HEK293 (cell line): Measurements from ENCODE around the gene NABP1.

ENCODE experiments used
- CTCF ChIA-PET: fragments of 350-600 bp; formaldehyde crosslinking; extraction: SDS; loops from one replicate; lab custom pipeline; 2021; ENCODE audit warnings: antibody characterized with exemption; lab: Yijun Ruan, JAX
- POLR2A ChIA-PET: fragments of 300-600 bp; formaldehyde crosslinking; extraction: SDS; loops from one replicate; lab custom pipeline; 2020; ENCODE audit warnings: antibody characterized with exemption, inconsistent platforms; lab: Yijun Ruan, JAX
- H3K27ac ChIP-seq: fragments of 200-500 bp; sonication (Bioruptor generic); 2 replicates; pipeline ENCODE4 v1.5.1; 2014; ENCODE audit warnings: low read depth, low read length, control low read depth, inconsistent platforms; ENCODE audit errors: extremely low read depth
- H3K36me3 ChIP-seq, 2 experiments: fragments of 200-500 bp in 1 of 2; sonication (Bioruptor generic) in 1 of 2; 1 replicate in 1 of 2; 2 replicates in 1 of 2; pipeline ENCODE4 v1.5.1; 2014 to 2017; ENCODE audit warnings: inconsistent platforms in 2 of 2, low read length in 2 of 2; ENCODE audit not compliant: control insufficient read depth in 2 of 2, insufficient read depth in 1 of 2
- H3K4me1 ChIP-seq: fragments of 200-500 bp; sonication (Bioruptor generic); 2 replicates; pipeline ENCODE4 v1.5.1; 2014; ENCODE audit warnings: mild to moderate bottlenecking, low read length, inconsistent platforms; ENCODE audit not compliant: control insufficient read depth, insufficient read depth
- H3K4me3 ChIP-seq: 2 replicates; pipeline ENCODE4 v1.5.1; 2011; ENCODE audit warnings: low read depth, mild to moderate bottlenecking, control low read depth, low read length, moderate library complexity
- H3K9me3 ChIP-seq: fragments of 200-500 bp; sonication (Bioruptor generic); 2 replicates; pipeline ENCODE4 v1.5.1; 2014; ENCODE audit warnings: low read depth, low read length, inconsistent platforms; ENCODE audit not compliant: control insufficient read depth, insufficient read depth
- HOXD13 ChIP-seq: sonication (generic); formaldehyde crosslinking; IDR thresholded peaks from 2 replicates; pipeline ENCODE4 v1.8.0; 2022; ENCODE audit warnings: missing genetic modification reagents, borderline replicate concordance
- KLF9 ChIP-seq: fragments of 450-650 bp; formaldehyde crosslinking; IDR thresholded peaks from 2 replicates; pipeline ENCODE4 v1.5.1; 2016; ENCODE audit warnings: missing biosample characterization, missing genetic modification characterization, low read depth
- ZBTB7A ChIP-seq: fragments of 450-650 bp; formaldehyde crosslinking; IDR thresholded peaks from 2 replicates; pipeline ENCODE4 v1.5.1; 2016; ENCODE audit warnings: low read depth, missing biosample characterization, missing genetic modification characterization
- ZEB2 ChIP-seq: fragments of 450-650 bp; formaldehyde crosslinking; IDR thresholded peaks from 2 replicates; pipeline ENCODE4 v1.5.1; 2016; ENCODE audit warnings: missing biosample characterization, missing genetic modification characterization
- ZFP37 ChIP-seq: fragments of 450-650 bp; formaldehyde crosslinking; IDR thresholded peaks from 2 replicates; pipeline ENCODE4 v1.5.1; 2016; ENCODE audit warnings: missing biosample characterization, missing genetic modification characterization
- ZFP41 ChIP-seq: fragments of 450-650 bp; formaldehyde crosslinking; IDR thresholded peaks from 2 replicates; pipeline ENCODE4 v1.5.1; 2016; ENCODE audit warnings: missing biosample characterization, missing genetic modification characterization, borderline replicate concordance
- ZIC2 ChIP-seq: fragments of 450-650 bp; formaldehyde crosslinking; IDR thresholded peaks from 2 replicates; pipeline ENCODE4 v1.5.1; 2016; ENCODE audit warnings: missing biosample characterization, missing genetic modification characterization
- ZNF114 ChIP-seq: fragments of 450-650 bp; formaldehyde crosslinking; IDR thresholded peaks from 2 replicates; pipeline ENCODE4 v1.5.0; 2017; ENCODE audit warnings: missing biosample characterization, missing genetic modification characterization
- ZNF16 ChIP-seq: fragments of 450-650 bp; formaldehyde crosslinking; IDR thresholded peaks from 2 replicates; pipeline ENCODE4 v1.5.1; 2016; ENCODE audit warnings: low read depth, missing biosample characterization, missing genetic modification characterization
- ZNF23 ChIP-seq: fragments of 450-650 bp; formaldehyde crosslinking; IDR thresholded peaks from 2 replicates; pipeline ENCODE4 v1.5.1; 2016; ENCODE audit warnings: missing biosample characterization, missing genetic modification characterization, borderline replicate concordance
- ZNF707 ChIP-seq: fragments of 450-650 bp; formaldehyde crosslinking; IDR thresholded peaks from 2 replicates; pipeline ENCODE4 v1.5.1; 2016; ENCODE audit warnings: missing biosample characterization, missing genetic modification characterization
- TF ChIP-seq, protein P1 (sequence below): fragments of 450-650 bp; formaldehyde crosslinking; IDR thresholded peaks from 2 replicates; pipeline ENCODE4 v1.5.0; 2017; ENCODE audit warnings: missing biosample characterization, missing genetic modification characterization, borderline replicate concordance
- TF ChIP-seq, protein P2 (sequence below): fragments of 450-650 bp; formaldehyde crosslinking; IDR thresholded peaks from 2 replicates; pipeline ENCODE4 v1.5.1; 2016; ENCODE audit warnings: missing biosample characterization, missing genetic modification characterization
- TF ChIP-seq, protein P3 (sequence below): fragments of 450-650 bp; formaldehyde crosslinking; IDR thresholded peaks from 2 replicates; pipeline ENCODE4 v1.5.1; 2017; ENCODE audit warnings: missing biosample characterization, missing genetic modification characterization
- TF ChIP-seq, protein P4 (sequence below): fragments of 450-650 bp; formaldehyde crosslinking; IDR thresholded peaks from 2 replicates; pipeline ENCODE4 v1.5.1; 2016; ENCODE audit warnings: missing biosample characterization, missing genetic modification characterization
- TF ChIP-seq, protein P5 (sequence below): fragments of 450-650 bp; formaldehyde crosslinking; IDR thresholded peaks from 2 replicates; pipeline ENCODE4; 2016; ENCODE audit warnings: missing biosample characterization, missing genetic modification characterization

The NABP1 gene

DNA sequence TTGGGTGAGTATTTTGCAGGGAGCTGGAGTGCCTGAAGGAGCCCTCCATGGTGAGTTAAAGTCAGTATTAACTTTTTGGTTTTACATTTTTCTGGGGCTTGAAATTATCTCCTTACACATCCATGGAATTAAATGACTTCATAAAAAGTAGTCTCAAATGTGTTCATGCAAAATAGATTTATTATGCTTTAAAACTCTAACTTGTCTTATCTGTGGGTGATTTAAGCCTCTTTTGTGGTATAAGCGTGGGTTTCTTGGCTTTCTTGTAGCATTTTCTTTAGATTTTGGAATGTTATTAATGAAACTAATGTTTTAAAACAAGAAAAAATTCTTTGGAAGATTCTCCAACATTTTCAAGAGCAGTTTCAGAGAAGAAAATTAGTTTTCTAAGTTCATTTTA lies 27.8 kb downstream of the NABP1 start:
- POLR2A ChIA-PET: no interaction called here
- no peak for TF ChIP-seq ZNF114 (tag by site-specific recombination)
- no peak for TF ChIP-seq KLF9 (tag by site-specific recombination)
- no peaks in the 10 kb centered on the region for H3K9me3 ChIP-seq
- H3K27ac ChIP-seq: no peak overlapping the region
- no peak overlapping the region for H3K4me3 ChIP-seq
- CTCF ChIA-PET: no interaction called here
- no peaks in the 10 kb centered on the region for H3K36me3 ChIP-seq
- H3K4me1 ChIP-seq: no peaks in the 10 kb centered on the region

DNA sequence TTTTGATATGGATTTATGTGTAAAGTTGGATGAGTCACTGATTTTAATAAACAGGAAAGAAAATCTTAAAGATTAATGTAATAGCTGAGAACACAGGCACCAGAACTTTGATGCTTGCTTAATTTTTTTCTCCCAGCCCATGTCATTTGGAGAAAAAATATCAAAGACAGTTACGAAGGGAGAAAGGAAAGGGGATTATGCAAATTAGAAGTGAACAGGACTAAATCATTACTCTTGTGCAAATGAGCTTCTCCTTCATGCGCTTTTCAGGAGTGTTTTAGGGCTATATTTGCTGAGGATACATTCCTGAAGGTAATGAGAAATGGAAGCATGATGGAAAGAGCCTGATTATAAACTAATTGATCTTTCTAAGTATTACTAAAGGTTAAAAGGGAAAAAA lies 28.9 kb downstream of the NABP1 start:
- POLR2A ChIA-PET: no interaction called here
- CTCF ChIA-PET: interaction anchor here (0.6 to 1.5 kb wide), 8 partner anchors 15 to 235 kb away, joined by 3 to 6 read pairs (median 3); no protein-coding TSS in a partner anchor
- Histone ChIP-seq H3K4me3 (no peak overlapping the region), H3K36me3 (no peaks in the 10 kb centered on the region), H3K27ac (no peak overlapping the region), H3K9me3 (no peaks in the 10 kb centered on the region), H3K4me1 (no peaks in the 10 kb centered on the region)
- TF ChIP-seq ZEB2 (tag by site-specific recombination) (no peak), ZFP37 (no peak), ZFP41 (tag by site-specific recombination) (no peak), ZNF16 (tag by site-specific recombination) (no peak), ZBTB7A (no peak), ZNF23 (tag by site-specific recombination) (no peak)
- TF ChIP-seq, protein P1, sequence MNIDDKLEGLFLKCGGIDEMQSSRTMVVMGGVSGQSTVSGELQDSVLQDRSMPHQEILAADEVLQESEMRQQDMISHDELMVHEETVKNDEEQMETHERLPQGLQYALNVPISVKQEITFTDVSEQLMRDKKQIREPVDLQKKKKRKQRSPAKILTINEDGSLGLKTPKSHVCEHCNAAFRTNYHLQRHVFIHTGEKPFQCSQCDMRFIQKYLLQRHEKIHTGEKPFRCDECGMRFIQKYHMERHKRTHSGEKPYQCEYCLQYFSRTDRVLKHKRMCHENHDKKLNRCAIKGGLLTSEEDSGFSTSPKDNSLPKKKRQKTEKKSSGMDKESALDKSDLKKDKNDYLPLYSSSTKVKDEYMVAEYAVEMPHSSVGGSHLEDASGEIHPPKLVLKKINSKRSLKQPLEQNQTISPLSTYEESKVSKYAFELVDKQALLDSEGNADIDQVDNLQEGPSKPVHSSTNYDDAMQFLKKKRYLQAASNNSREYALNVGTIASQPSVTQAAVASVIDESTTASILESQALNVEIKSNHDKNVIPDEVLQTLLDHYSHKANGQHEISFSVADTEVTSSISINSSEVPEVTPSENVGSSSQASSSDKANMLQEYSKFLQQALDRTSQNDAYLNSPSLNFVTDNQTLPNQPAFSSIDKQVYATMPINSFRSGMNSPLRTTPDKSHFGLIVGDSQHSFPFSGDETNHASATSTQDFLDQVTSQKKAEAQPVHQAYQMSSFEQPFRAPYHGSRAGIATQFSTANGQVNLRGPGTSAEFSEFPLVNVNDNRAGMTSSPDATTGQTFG (tag by site-specific recombination): no peak
- TF ChIP-seq, protein P2, sequence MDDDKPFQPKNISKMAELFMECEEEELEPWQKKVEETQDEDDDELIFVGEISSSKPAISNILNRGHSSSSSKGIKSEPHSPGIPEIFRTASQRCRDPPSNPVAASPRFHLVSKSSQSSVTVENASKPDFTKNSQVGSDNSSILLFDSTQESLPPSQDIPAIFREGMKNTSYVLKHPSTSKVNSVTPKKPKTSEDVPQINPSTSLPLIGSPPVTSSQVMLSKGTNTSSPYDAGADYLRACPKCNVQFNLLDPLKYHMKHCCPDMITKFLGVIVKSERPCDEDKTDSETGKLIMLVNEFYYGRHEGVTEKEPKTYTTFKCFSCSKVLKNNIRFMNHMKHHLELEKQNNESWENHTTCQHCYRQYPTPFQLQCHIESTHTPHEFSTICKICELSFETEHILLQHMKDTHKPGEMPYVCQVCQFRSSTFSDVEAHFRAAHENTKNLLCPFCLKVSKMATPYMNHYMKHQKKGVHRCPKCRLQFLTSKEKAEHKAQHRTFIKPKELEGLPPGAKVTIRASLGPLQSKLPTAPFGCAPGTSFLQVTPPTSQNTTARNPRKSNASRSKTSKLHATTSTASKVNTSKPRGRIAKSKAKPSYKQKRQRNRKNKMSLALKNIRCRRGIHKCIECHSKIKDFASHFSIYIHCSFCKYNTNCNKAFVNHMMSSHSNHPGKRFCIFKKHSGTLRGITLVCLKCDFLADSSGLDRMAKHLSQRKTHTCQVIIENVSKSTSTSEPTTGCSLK (tag by site-specific recombination): no peak
- TF ChIP-seq, protein P3, sequence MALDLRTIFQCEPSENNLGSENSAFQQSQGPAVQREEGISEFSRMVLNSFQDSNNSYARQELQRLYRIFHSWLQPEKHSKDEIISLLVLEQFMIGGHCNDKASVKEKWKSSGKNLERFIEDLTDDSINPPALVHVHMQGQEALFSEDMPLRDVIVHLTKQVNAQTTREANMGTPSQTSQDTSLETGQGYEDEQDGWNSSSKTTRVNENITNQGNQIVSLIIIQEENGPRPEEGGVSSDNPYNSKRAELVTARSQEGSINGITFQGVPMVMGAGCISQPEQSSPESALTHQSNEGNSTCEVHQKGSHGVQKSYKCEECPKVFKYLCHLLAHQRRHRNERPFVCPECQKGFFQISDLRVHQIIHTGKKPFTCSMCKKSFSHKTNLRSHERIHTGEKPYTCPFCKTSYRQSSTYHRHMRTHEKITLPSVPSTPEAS (tag by site-specific recombination): no peak
- TF ChIP-seq, protein P4, sequence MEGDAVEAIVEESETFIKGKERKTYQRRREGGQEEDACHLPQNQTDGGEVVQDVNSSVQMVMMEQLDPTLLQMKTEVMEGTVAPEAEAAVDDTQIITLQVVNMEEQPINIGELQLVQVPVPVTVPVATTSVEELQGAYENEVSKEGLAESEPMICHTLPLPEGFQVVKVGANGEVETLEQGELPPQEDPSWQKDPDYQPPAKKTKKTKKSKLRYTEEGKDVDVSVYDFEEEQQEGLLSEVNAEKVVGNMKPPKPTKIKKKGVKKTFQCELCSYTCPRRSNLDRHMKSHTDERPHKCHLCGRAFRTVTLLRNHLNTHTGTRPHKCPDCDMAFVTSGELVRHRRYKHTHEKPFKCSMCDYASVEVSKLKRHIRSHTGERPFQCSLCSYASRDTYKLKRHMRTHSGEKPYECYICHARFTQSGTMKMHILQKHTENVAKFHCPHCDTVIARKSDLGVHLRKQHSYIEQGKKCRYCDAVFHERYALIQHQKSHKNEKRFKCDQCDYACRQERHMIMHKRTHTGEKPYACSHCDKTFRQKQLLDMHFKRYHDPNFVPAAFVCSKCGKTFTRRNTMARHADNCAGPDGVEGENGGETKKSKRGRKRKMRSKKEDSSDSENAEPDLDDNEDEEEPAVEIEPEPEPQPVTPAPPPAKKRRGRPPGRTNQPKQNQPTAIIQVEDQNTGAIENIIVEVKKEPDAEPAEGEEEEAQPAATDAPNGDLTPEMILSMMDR (tag by site-specific recombination): no peak

DNA sequence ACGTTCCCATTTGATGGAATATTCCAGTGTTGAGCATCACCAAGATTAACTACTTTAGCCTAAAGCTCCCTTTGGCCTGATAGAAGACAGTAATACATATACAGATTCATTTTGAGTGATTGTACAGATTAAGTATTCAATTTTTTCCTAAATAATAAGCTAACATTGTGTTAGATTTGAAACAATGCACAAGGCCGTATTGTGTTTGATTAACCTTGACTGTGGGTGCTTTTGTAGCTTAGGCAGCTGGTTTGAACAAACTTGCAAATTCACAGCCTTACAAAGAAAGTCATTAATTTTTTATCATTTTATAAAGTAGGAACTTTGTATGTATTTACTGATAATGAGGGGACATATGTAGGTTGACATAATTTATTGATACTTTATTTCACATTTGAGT lies 29.6 kb downstream of the NABP1 start:
- no peak overlapping the region for H3K27ac ChIP-seq
- no peaks in the 10 kb centered on the region for H3K36me3 ChIP-seq
- no peaks in the 10 kb centered on the region for H3K4me1 ChIP-seq
- H3K9me3 ChIP-seq: no peaks in the 10 kb centered on the region
- no peak overlapping the region for H3K4me3 ChIP-seq
- ChIA-PET POLR2A (no interaction called here), CTCF (interaction anchor here (0.5 to 1.5 kb wide), 10 partner anchors 16 to 234 kb away, joined by 3 to 6 read pairs (median 3); no protein-coding TSS in a partner anchor)
- no peak for TF ChIP-seq ZIC2 (tag by site-specific recombination)
- no peak for TF ChIP-seq HOXD13 (CRISPR knock-in tag)
- TF ChIP-seq, protein P5, sequence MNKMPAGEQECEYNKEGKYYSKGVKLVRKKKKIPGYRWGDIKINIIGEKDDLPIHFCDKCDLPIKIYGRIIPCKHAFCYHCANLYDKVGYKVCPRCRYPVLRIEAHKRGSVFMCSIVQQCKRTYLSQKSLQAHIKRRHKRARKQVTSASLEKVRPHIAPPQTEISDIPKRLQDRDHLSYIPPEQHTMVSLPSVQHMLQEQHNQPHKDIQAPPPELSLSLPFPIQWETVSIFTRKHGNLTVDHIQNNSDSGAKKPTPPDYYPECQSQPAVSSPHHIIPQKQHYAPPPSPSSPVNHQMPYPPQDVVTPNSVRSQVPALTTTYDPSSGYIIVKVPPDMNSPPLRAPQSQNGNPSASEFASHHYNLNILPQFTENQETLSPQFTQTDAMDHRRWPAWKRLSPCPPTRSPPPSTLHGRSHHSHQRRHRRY: no peak
- TF ChIP-seq ZEB2 (tag by site-specific recombination): no peak
- TF ChIP-seq ZNF707 (tag by site-specific recombination): no peak
